Chondrocyte (in vitro differentiated cells): ENCODE data around the gene LRRTM4. TPM values are rescaled to one million over a fixed set of nuclear protein-coding genes. Genes with fewer than 3 reads are reported as not detected.

Source experiments
- DNase-seq: peaks from one replicate; pipeline ENCODE4 v3.0.0; 2021; ENCODE audit warnings: mixed read lengths, low spot score
- H3K27ac Mint-ChIP-seq: one replicate; pipeline ENCODE4 v1.8.0; 2021; ENCODE audit warnings: mild to moderate bottlenecking, moderate library complexity, mixed read lengths; ENCODE audit not compliant: unreplicated experiment
- H3K27me3 Mint-ChIP-seq: 2 replicates; pipeline ENCODE4 v1.8.0; 2021; ENCODE audit warnings: low read depth, mixed read lengths
- H3K36me3 Mint-ChIP-seq: 2 replicates; pipeline ENCODE4 v1.8.0; 2021; ENCODE audit warnings: low read depth, mixed read lengths
- H3K4me1 Mint-ChIP-seq: 2 replicates; pipeline ENCODE4 v1.8.0; 2021; ENCODE audit warnings: low read depth, mild to moderate bottlenecking, mixed read lengths
- H3K4me3 Mint-ChIP-seq: one replicate; pipeline ENCODE4 v1.8.0; 2021; ENCODE audit warnings: mild to moderate bottlenecking, moderate library complexity, mixed read lengths; ENCODE audit not compliant: unreplicated experiment
- H3K9me3 Mint-ChIP-seq: 2 replicates; pipeline ENCODE4 v1.8.0; 2021; ENCODE audit warnings: low read depth, mixed read lengths
- total RNA-seq: library from RNA; stranded (reverse); gene quantifications from 3 replicates; pipeline ENCODE4 v1.2.1, GENCODE V29; 2021
- TF ChIP-seq, protein P1 (sequence below): fragments of 200-600 bp; sonication (generic); IDR thresholded peaks from 2 replicates; pipeline ENCODE4 v1.5.0; 2021; ENCODE audit warnings: antibody characterized with exemption, mild to moderate bottlenecking, moderate library complexity

Gene LRRTM4
- total RNA-seq, 1 donor from 2014 or later: not detected

DNA sequence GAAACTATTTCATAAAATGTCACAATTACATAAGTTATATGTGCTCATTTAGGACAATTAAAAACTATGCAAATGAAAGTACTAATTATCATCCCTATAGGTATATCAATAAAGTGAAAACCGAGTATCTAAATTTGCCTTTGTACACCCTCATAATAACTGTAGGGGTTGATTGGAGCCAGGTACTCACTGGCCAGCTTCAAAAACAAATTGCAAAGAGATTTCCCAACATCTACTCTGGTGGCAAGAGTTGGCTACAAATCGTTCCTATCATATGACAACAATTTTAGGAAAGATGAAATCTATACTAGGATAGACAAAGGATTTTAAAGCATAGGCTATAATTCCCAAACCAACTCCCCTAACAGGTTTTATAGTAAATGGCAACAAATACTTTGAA is 556.4 kb downstream of the LRRTM4 start:
- no peak for DNase-seq
- Mint-ChIP-seq H3K27ac (no peak overlapping the region), H3K36me3 (no peaks in the 10 kb centered on the region), H3K4me3 (no peak overlapping the region), H3K9me3 (peaks cover 2% of the 10 kb centered on the region), H3K27me3 (peaks cover 6% of the 10 kb centered on the region), H3K4me1 (no peaks in the 10 kb centered on the region)
- TF ChIP-seq, protein P1, sequence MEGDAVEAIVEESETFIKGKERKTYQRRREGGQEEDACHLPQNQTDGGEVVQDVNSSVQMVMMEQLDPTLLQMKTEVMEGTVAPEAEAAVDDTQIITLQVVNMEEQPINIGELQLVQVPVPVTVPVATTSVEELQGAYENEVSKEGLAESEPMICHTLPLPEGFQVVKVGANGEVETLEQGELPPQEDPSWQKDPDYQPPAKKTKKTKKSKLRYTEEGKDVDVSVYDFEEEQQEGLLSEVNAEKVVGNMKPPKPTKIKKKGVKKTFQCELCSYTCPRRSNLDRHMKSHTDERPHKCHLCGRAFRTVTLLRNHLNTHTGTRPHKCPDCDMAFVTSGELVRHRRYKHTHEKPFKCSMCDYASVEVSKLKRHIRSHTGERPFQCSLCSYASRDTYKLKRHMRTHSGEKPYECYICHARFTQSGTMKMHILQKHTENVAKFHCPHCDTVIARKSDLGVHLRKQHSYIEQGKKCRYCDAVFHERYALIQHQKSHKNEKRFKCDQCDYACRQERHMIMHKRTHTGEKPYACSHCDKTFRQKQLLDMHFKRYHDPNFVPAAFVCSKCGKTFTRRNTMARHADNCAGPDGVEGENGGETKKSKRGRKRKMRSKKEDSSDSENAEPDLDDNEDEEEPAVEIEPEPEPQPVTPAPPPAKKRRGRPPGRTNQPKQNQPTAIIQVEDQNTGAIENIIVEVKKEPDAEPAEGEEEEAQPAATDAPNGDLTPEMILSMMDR: no peak

DNA sequence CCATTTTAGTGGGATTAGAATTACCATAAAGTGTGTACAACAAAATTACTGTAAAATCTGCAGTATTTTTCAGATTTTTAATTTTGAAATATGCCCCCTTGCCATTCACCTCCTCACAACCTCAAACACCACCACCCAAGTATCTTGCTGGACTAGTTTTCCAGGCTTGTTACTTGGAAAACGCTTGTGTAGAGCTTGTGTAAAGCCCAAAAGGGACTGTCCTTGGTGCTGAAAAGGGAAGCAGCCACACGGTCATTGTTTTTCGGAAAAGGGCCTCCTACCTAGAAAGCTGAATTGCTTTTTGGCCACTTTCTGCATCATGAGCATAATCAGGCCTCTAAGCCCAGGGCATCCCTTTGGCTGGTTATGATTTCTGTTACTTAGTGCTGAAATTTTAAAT is 563.4 kb downstream of the LRRTM4 start:
- Mint-ChIP-seq H3K9me3 (no peaks in the 10 kb centered on the region), H3K36me3 (no peaks in the 10 kb centered on the region), H3K4me3 (no peak overlapping the region), H3K27me3 (no peaks in the 10 kb centered on the region), H3K4me1 (no peaks in the 10 kb centered on the region), H3K27ac (no peak overlapping the region)
- no peak for DNase-seq
- TF ChIP-seq, protein P1: no peak

DNA sequence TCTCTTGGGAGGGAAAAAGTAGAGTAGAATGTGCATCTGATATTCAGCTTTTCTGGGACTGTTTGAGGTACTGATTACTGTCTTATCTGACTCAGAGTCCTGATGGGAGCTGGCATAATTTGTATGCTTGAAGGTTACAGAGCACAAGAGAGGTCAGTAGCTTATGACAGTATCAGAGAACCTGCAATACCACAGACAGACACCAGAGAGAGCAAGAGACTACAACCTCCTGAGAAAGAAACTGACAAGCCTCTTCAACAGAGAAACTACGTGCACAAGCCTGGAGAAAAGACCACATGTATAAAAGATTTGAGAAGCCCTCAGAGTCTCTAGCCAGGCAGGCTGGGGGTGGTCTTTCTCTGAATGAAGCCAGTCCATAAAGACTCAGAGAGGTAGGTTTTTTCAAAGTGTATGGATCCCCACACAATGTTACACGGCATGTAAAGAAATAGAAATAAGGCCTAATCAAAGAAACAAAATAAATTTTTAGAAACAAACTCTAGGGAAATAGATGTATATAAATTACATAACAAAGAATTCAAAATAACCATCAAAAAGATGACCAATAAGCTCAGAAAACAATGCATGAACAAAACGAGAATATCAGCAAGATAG is 568.3 kb downstream of the LRRTM4 start:
- no peak overlapping the region for H3K4me3 Mint-ChIP-seq
- H3K4me1 Mint-ChIP-seq: no peaks in the 10 kb centered on the region
- H3K27ac Mint-ChIP-seq: no peak overlapping the region
- no peaks in the 10 kb centered on the region for H3K9me3 Mint-ChIP-seq
- no peaks in the 10 kb centered on the region for H3K36me3 Mint-ChIP-seq
- DNase-seq: no peak
- H3K27me3 Mint-ChIP-seq: peaks cover 2% of the 10 kb centered on the region
- TF ChIP-seq, protein P1: peak; percentile 82

DNA sequence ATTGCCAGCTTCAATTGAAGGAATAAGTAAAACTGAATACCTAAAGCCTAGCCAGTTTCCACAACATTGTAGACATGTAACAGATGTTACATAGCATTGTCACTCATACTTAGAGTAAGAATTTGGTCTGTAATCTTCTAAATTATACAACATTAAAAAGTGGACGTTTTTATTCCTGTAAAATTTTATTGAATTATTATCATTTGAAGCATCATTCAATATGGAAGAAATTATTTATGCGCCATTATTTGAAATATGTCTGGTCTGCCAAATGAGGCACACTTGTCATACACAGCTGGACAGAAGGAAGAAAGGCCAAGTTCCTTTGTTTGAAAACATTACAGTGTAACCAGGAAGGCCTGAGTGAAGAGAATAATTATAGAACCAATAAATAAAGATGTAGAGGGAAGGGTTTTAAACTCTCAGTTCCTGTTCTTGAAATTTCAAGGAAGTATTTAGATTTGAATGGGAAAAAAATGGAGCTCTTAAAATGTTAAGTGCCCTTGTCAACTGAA is 575.5 kb downstream of the LRRTM4 start:
- Mint-ChIP-seq H3K9me3 (no peaks in the 10 kb centered on the region), H3K36me3 (no peaks in the 10 kb centered on the region), H3K27ac (no peak overlapping the region), H3K4me3 (no peak overlapping the region), H3K4me1 (no peaks in the 10 kb centered on the region), H3K27me3 (peaks cover 11% of the 10 kb centered on the region)
- DNase-seq: no peak
- TF ChIP-seq, protein P1: no peak

DNA sequence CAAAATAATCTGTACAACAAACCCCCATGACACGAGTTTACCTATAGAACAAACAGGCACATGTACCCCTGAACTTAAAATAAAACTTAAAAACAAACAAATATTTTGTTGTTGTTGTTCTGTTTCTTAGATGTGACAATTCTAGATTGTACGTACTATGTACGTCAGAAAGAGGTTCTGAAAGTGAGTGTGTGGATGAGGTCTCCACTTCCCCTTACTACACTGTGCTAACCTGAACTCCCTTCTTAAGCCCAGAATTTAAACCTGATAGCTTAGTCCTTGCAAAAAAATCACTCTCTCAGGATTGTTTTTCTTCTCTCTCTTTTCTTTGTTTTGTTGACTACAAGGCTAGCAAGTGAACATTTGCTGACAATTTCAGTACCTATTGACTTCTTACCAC is 581.6 kb downstream of the LRRTM4 start:
- Mint-ChIP-seq H3K9me3 (no peaks in the 10 kb centered on the region), H3K27ac (no peak overlapping the region), H3K36me3 (no peaks in the 10 kb centered on the region), H3K4me1 (no peaks in the 10 kb centered on the region), H3K4me3 (no peak overlapping the region), H3K27me3 (peaks cover 8% of the 10 kb centered on the region)
- no peak for DNase-seq
- TF ChIP-seq, protein P1: no peak
